ENCODE measurements around the gene GET4.

GET4 gene

DNA sequence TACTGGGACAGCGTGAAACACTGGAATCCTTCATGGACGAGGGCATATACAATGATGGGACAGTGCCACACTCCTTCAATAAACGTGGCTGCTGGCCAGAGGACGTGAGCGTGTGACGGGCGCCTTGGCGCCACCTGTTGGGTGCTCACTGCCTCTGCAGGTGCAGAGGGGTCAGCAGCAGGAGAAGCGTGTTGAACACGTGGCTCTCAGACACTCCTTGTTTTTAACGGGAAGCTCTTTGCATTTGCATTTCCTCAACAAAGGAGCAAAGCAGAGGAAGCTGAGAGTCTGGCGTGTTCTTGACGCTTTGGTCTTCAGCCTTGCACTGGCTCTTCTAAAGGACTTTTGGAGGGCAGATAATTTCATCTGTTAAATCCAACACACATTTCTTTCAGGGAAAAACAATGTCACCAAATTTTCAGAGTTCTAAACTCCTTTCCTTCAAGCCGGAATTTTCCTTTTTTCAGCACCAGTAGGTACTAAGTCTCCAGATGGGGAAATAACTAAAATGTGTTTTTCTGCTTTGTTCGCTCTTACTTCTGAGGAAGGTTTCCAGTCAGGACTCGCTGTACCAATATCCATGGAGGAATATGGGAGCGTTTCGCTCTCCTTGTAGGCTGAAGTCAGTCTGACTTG lies 2.9 kb upstream of the GET4 start:
- TF ChIP-seq, protein P1, sequence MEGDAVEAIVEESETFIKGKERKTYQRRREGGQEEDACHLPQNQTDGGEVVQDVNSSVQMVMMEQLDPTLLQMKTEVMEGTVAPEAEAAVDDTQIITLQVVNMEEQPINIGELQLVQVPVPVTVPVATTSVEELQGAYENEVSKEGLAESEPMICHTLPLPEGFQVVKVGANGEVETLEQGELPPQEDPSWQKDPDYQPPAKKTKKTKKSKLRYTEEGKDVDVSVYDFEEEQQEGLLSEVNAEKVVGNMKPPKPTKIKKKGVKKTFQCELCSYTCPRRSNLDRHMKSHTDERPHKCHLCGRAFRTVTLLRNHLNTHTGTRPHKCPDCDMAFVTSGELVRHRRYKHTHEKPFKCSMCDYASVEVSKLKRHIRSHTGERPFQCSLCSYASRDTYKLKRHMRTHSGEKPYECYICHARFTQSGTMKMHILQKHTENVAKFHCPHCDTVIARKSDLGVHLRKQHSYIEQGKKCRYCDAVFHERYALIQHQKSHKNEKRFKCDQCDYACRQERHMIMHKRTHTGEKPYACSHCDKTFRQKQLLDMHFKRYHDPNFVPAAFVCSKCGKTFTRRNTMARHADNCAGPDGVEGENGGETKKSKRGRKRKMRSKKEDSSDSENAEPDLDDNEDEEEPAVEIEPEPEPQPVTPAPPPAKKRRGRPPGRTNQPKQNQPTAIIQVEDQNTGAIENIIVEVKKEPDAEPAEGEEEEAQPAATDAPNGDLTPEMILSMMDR (IDR thresholded peaks at IDR 0.05), result peak; percentile 100
- TF ChIP-seq ZFX (IDR thresholded peaks at IDR 0.05; ENCODE audit: borderline replicate concordance), result no peak
- H3K27ac ChIP-seq, result peak overlapping the region; percentile 56

- TF ChIP-seq, protein P1 (IDR thresholded peaks at IDR 0.05), result no peak
- TF ChIP-seq ZFX (IDR thresholded peaks at IDR 0.05; ENCODE audit: borderline replicate concordance), result no peak
- peak overlapping the region; percentile 56 for H3K27ac ChIP-seq
Observed at GRCh38 chr7:874031-874749, 2.2 kb upstream of the GET4 start.

- peak overlapping the region; percentile 80 for H3K27ac ChIP-seq
- TF ChIP-seq ZFX (IDR thresholded peaks at IDR 0.05; ENCODE audit: borderline replicate concordance), result no peak
Observed at GRCh38 chr7:875051-875450, 1.3 kb upstream of the GET4 start.

- no peak for TF ChIP-seq ZFX (IDR thresholded peaks at IDR 0.05; ENCODE audit: borderline replicate concordance)
- TF ChIP-seq, protein P1 (IDR thresholded peaks at IDR 0.05), result no peak
- H3K27ac ChIP-seq, result peak overlapping the region; percentile 80
Observed at GRCh38 chr7:875476-876076, 778 bp upstream of the GET4 start.

- TF ChIP-seq ZFX (IDR thresholded peaks at IDR 0.05; ENCODE audit: borderline replicate concordance), result no peak
- TF ChIP-seq, protein P1 (IDR thresholded peaks at IDR 0.05), result no peak
- peak overlapping the region; percentile 80 for H3K27ac ChIP-seq
Observed at GRCh38 chr7:876972-877311, 588 bp downstream of the GET4 start.

DNA sequence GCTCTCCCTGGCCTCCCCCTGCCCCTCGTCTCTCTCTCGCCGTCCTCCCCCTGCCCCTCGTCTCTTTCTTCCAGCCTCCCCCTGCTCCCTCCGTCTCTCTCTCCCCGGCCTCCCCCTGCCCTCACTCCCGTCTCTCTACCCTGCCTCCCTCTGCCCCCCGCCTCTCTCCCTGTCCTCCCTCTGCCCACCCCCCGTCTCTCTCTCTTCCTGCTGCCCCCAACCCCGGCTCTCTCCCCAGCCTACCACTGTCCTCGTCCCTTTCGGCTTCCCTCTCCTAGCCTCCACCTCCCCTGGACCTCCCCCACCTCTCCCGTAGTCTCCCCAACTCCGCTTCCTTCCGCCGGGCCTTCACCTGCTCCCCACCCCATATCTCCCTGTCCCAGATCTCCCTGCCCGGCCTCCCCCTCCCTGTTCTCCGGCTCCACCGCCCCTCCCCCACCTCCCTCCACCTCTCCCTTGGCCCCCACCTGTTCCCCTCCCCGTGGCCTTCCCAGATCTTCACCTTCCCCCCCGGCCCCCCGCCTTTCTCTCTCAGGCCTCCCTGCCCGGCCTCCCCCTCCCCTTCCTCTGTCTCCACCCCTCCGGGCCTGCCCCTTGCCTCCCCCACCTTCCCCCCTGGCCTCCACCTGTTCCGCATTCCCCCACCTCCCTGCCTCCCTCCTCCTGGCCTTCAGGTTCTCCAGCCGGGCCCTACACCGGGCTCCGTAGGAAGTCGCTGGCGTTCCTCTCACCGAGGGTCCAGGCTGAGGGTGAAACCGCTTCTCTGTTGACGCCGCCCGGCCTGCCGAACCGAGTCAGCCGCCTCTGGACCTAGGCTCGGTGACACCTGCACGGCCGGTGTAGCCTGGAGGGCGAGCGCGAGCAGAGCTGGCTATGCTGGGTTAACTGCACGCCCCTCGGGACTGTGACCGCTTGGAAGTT lies 1.2 kb downstream of the GET4 start:
- TF ChIP-seq ZFX (IDR thresholded peaks at IDR 0.05; ENCODE audit: borderline replicate concordance), result no peak
- TF ChIP-seq, protein P1 (IDR thresholded peaks at IDR 0.05), result no peak
- peak overlapping the region; percentile 84 for H3K27ac ChIP-seq

DNA sequence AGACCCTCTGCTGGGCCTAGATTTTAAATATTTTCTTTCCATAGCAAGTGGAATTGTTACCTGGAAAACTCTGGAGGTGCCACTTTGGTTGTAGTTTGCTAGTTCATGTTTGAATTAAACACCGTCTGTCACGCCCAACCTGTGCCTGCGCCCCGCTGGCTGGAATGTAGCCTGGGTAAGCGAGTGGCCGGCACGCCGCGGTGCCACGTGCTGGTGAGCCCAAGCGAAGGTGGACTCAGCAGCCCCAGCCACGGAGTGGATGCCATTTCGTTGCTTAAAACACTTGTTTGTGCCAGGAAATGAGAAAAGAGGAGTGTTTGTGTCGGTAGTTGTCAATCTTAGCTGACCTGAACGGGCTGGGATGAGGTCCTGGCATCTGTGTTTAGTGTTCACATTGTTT lies 2.7 kb downstream of the GET4 start:
- TF ChIP-seq, protein P1 (IDR thresholded peaks at IDR 0.05), result no peak
- no peak for TF ChIP-seq ZFX (IDR thresholded peaks at IDR 0.05; ENCODE audit: borderline replicate concordance)
- H3K27ac ChIP-seq, result peak overlapping the region; percentile 84

All from 22Rv1 (cell line).